WERI-Rb-1 (cell line): Measurements from ENCODE around the gene EMC9.

Experiments
- DNase-seq: peaks from one replicate; pipeline ENCODE4 v3.0.0-alpha.2; 2020
- H3K27ac ChIP-seq: fragments of 250-450 bp; sonication (Bioruptor Pico); 2 replicates; pipeline ENCODE4 v1.5.1; 2020; ENCODE audit warnings: mild to moderate bottlenecking, moderate library complexity
- H3K27me3 ChIP-seq: fragments of 250-450 bp; sonication (Bioruptor Pico); 2 replicates; pipeline ENCODE4 v1.5.1; 2021; ENCODE audit warnings: mild to moderate bottlenecking, low read depth, moderate library complexity; ENCODE audit not compliant: insufficient read depth, severe bottlenecking
- H3K36me3 ChIP-seq: fragments of 250-450 bp; sonication (Bioruptor Pico); 2 replicates; pipeline ENCODE4 v1.5.1; 2020; ENCODE audit warnings: mild to moderate bottlenecking, moderate library complexity
- H3K4me3 ChIP-seq: 2 replicates; pipeline ENCODE4 v1.5.1; 2011; ENCODE audit warnings: low read depth, mild to moderate bottlenecking, control low read depth, low read length
- H3K9me3 ChIP-seq: fragments of 250-450 bp; sonication (Bioruptor Pico); 2 replicates; pipeline ENCODE4 v1.5.1; 2021; ENCODE audit warnings: mild to moderate bottlenecking, moderate library complexity; ENCODE audit not compliant: severe bottlenecking
- CTCF ChIP-seq: IDR thresholded peaks from 2 replicates; pipeline ENCODE4 v1.5.1; 2011; ENCODE audit warnings: low read depth, mild to moderate bottlenecking, control low read depth, inconsistent platforms, low read length

EMC9 gene

DNA sequence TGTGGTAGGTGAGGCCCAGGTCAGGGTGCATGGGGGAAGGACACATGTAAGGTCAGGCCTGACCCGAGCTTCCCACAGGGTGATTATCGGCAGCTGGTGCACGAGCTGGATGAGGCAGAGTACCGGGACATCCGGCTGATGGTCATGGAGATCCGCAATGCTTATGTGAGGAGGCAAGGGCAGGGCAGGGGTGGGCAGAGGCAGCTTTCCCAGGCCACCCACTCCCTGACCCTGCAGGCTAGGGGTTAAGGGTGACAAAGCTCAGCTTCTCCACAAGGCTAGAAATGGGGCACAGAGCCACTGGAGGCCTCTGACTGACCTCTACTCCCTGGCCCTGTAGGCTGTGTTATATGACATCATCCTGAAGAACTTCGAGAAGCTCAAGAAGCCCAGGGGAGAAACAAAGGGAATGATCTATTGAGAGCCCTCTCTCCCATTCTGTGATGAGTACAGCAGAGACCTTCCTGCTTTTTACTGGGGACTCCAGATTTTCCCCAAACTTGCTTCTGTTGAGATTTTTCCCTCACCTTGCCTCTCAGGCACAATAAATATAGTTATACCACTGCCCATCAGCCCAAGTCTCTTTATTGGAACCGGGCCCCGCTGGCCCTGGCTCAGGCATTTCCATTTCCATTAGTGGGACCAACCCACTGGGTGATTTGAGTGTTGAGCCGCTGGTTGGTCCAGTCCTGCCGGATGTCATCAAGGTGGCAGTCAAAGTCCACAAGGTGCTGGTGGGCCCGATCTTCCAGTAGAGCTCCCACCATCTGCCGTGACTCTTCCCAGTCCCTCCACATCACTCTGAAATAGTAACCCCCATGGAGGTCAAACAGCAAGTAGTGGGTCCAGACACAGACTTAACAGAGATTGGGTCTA lies 2.8 kb downstream of the EMC9 start:
- TF ChIP-seq CTCF, result no peak
- no peak overlapping the region for H3K4me3 ChIP-seq
- DNase-seq, result peak; percentile 50
- peaks cover 31% of the 10 kb centered on the region for H3K36me3 ChIP-seq
- no peaks in the 10 kb centered on the region for H3K27me3 ChIP-seq
- no peaks in the 10 kb centered on the region for H3K9me3 ChIP-seq
- no peak overlapping the region for H3K27ac ChIP-seq

GRCh38 chr14:24137529-24138395 lies 3.6 kb downstream of the EMC9 start:
- no peaks in the 10 kb centered on the region for H3K27me3 ChIP-seq
- H3K4me3 ChIP-seq, result no peak overlapping the region
- DNase-seq, result no peak
- peaks cover 28% of the 10 kb centered on the region for H3K36me3 ChIP-seq
- no peaks in the 10 kb centered on the region for H3K9me3 ChIP-seq
- TF ChIP-seq CTCF, result no peak
- no peak overlapping the region for H3K27ac ChIP-seq

- no peak for TF ChIP-seq CTCF
- Histone ChIP-seq H3K27ac (peak overlapping the region; percentile 73; the same call in 1 of the 2 replicates), H3K36me3 (peaks cover 28% of the 10 kb centered on the region), H3K27me3 (no peaks in the 10 kb centered on the region), H3K4me3 (peak overlapping the region; percentile 74), H3K9me3 (no peaks in the 10 kb centered on the region)
- no peak for DNase-seq
Measured at GRCh38 chr14:24136684-24137528, 4.5 kb downstream of the EMC9 start.

DNA sequence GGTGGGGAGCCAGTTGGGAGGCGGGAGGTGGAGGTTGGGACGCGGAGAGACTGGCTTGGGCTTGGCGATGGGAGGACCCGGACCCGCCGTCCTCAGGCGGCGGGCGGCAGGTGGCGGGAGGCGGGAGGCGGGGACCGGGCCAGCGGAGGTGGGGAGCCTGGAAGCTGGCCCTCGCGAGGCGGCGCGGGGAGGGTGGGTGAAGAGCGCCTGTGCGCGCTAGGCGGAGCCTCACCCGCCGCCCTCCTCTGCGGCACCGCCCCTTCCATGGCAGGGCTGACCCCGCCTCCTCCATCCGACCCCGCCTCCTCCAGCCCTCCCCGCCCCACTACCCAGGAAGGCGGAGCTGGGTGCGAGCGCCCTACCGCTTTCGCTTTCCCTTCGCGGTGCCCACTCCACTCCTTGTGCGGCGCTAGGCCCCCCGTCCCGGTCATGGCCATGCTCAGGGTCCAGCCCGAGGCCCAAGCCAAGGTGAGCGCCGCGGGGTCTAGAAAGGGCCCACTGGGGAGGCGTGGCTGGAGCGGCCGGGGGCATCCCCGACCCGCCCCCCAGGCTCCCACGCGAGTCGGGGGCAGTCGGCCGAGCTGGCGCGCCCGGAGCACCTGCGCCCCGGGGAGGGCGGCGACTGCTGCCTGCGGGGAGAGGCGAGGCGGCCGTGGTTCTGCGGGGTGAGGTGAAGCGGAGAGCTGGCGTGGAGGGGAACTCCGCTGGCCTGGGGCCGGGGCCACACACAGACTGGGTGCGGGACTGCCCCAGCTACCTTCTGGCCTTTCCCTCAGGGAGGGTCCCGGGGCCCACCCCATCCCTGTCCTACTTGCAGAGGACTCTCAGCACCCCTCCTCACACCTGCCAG lies 5.3 kb downstream of the EMC9 start, which contains the start of gene PSME1:
Gene PSME1, plus strand, starts transcription at position 361 of the 850 bp plus-strand sequence. Its CDS starts 69 bp downstream, at position 430.
- Histone ChIP-seq H3K36me3 (peaks cover 28% of the 10 kb centered on the region), H3K4me3 (peak within 1 kb of the TSS; percentile 74), H3K27me3 (no peaks in the 10 kb centered on the region), H3K27ac (peak within 1 kb of the TSS; percentile 76), H3K9me3 (no peaks in the 10 kb centered on the region)
- TF ChIP-seq CTCF, result no peak
- DNase-seq, result peak; percentile 95

DNA sequence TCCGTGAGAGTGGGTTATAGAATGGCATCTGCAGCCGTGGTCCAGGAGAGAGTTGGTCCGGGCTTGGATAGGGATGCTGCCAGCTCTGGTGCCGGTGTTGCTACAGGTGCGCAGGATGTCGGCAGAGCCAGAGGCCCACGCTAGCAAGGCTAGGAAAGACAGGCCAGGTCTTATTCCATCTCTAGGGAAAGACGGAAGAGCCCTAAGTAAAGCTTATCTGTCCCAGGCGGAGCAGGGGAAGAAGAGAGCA lies 5.9 kb downstream of the EMC9 start:
- peaks cover 26% of the 10 kb centered on the region for H3K36me3 ChIP-seq
- peak overlapping the region; percentile 44 for H3K4me3 ChIP-seq
- no peaks in the 10 kb centered on the region for H3K27me3 ChIP-seq
- H3K27ac ChIP-seq, result peak overlapping the region; percentile 76
- no peak for DNase-seq
- no peak for TF ChIP-seq CTCF
- H3K9me3 ChIP-seq, result no peaks in the 10 kb centered on the region
